Skeletal muscle tissue (tissue), 4 donors: ENCODE data around the gene KCNAB2. TPM values are rescaled to one million over a fixed set of nuclear protein-coding genes. Genes with fewer than 3 reads are reported as not detected.

Source experiments
- H3K27ac ChIP-seq: one replicate; pipeline ENCODE4 v1.7.0; 2013; ENCODE audit warnings: mild to moderate bottlenecking, low read depth, low read length, inconsistent platforms
- H3K27me3 ChIP-seq, 3 donors: one replicate each; pipeline ENCODE4 v1.7.0; 2013; ENCODE audit warnings: low read length in 3 of 3; ENCODE audit not compliant: control insufficient read depth in 3 of 3, insufficient read depth in 3 of 3
- H3K36me3 ChIP-seq, 3 donors: one replicate each; pipeline ENCODE4 v1.7.0; 2013; ENCODE audit warnings: low read length in 3 of 3; ENCODE audit not compliant: control insufficient read depth in 3 of 3, insufficient read depth in 3 of 3
- H3K4me1 ChIP-seq, 3 donors: one replicate each; pipeline ENCODE4 v1.7.0; 2013; ENCODE audit warnings: low read length in 3 of 3, mild to moderate bottlenecking in 3 of 3; ENCODE audit not compliant: control insufficient read depth in 3 of 3, insufficient read depth in 3 of 3
- H3K4me3 ChIP-seq, 3 donors: one replicate each; pipeline ENCODE4 v1.7.0; 2013; ENCODE audit warnings: low read length in 3 of 3
- H3K9ac ChIP-seq, 3 donors: one replicate each; pipeline ENCODE4 v1.7.0; 2013; ENCODE audit warnings: low read length in 3 of 3, mild to moderate bottlenecking in 3 of 3, moderate library complexity in 2 of 3, low read depth in 1 of 3
- H3K9me3 ChIP-seq, 3 donors: one replicate each; pipeline ENCODE4 v1.7.0; 2013; ENCODE audit warnings: low read length in 3 of 3; ENCODE audit not compliant: control insufficient read depth in 3 of 3
- total RNA-seq: library from RNA; depleted of rRNA; stranded (reverse); fragments of >200 nt; gene quantifications from one replicate; pipeline ENCODE4 v1.2.3, GENCODE V29; 2014
- donor health status: Osteomylitis.

KCNAB2 gene
- total RNA-seq, 1 donor from 2014 or later, result 2.6 TPM

GRCh38 chr1:6148497-6149241 is 103.0 kb downstream of the KCNAB2 start:
- no peak overlapping the region for H3K9ac ChIP-seq
- no peaks in the 10 kb centered on the region for H3K9me3 ChIP-seq
- H3K4me3 ChIP-seq, result no peak overlapping the region
- peaks cover 35 to 65% (median 56%) of the 10 kb centered on the region in 3 donors for H3K27me3 ChIP-seq
- no peak overlapping the region for H3K27ac ChIP-seq
- no peaks in the 10 kb centered on the region for H3K36me3 ChIP-seq
- peaks cover 0 to 12% (median 7%) of the 10 kb centered on the region in 3 donors for H3K4me1 ChIP-seq

GRCh38 chr1:6149597-6149996 is 103.9 kb downstream of the KCNAB2 start:
- no peak overlapping the region for H3K9ac ChIP-seq
- peaks cover 0 to 10% (median 7%) of the 10 kb centered on the region in 3 donors for H3K4me1 ChIP-seq
- no peak overlapping the region for H3K27ac ChIP-seq
- H3K27me3 ChIP-seq, result peaks cover 35 to 58% (median 49%) of the 10 kb centered on the region in 3 donors
- no peaks in the 10 kb centered on the region for H3K9me3 ChIP-seq
- H3K4me3 ChIP-seq, result no peak overlapping the region
- no peaks in the 10 kb centered on the region for H3K36me3 ChIP-seq

GRCh38 chr1:6150006-6150938 is 104.6 kb downstream of the KCNAB2 start:
- H3K36me3 ChIP-seq, result no peaks in the 10 kb centered on the region

More at GRCh38 chr1:6150006-6150938, 104.6 kb downstream of the KCNAB2 start:
- Histone ChIP-seq H3K27ac (no peak overlapping the region), H3K9ac (no peak overlapping the region), H3K9me3 (no peaks in the 10 kb centered on the region), H3K4me1 (peaks cover 0 to 4% (median 3%) of the 10 kb centered on the region in 3 donors), H3K27me3 (peaks cover 35 to 56% (median 47%) of the 10 kb centered on the region in 3 donors), H3K4me3 (no peak overlapping the region)

Other genes starting within 250 kb of the KCNAB2 start
- 5.2 TPM for gene NPHP4, start 53.5 kb upstream of the KCNAB2 start, total RNA-seq
- gene CHD5, start 134.4 kb downstream of the KCNAB2 start, total RNA-seq, result not detected
- gene RPL22, start 153.7 kb downstream of the KCNAB2 start, total RNA-seq, result 305 TPM
- gene RNF207, start 160.2 kb downstream of the KCNAB2 start, total RNA-seq, result 14.1 TPM
- gene ICMT, start 190.1 kb downstream of the KCNAB2 start, total RNA-seq, result 31.8 TPM
- gene HES3, start 198.3 kb downstream of the KCNAB2 start, total RNA-seq, result not detected
- 4.7 TPM for gene GPR153, start 215.2 kb downstream of the KCNAB2 start, total RNA-seq